Islet of Langerhans (tissue), 1 donor: ENCODE results near the gene SNIP1.
"Not testable (repeated sequence)": the region's sequence is repeated elsewhere in the genome, so short reads cannot be mapped to it uniquely, and the experiment has no call there.

Experiments
- FAIRE-seq: peaks from one replicate; lab custom pipeline; 2011; peaks lifted over from hg19 to GRCh38; lab: Jason Lieb, UNC

SNIP1 gene, protein sequence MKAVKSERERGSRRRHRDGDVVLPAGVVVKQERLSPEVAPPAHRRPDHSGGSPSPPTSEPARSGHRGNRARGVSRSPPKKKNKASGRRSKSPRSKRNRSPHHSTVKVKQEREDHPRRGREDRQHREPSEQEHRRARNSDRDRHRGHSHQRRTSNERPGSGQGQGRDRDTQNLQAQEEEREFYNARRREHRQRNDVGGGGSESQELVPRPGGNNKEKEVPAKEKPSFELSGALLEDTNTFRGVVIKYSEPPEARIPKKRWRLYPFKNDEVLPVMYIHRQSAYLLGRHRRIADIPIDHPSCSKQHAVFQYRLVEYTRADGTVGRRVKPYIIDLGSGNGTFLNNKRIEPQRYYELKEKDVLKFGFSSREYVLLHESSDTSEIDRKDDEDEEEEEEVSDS

DNA sequence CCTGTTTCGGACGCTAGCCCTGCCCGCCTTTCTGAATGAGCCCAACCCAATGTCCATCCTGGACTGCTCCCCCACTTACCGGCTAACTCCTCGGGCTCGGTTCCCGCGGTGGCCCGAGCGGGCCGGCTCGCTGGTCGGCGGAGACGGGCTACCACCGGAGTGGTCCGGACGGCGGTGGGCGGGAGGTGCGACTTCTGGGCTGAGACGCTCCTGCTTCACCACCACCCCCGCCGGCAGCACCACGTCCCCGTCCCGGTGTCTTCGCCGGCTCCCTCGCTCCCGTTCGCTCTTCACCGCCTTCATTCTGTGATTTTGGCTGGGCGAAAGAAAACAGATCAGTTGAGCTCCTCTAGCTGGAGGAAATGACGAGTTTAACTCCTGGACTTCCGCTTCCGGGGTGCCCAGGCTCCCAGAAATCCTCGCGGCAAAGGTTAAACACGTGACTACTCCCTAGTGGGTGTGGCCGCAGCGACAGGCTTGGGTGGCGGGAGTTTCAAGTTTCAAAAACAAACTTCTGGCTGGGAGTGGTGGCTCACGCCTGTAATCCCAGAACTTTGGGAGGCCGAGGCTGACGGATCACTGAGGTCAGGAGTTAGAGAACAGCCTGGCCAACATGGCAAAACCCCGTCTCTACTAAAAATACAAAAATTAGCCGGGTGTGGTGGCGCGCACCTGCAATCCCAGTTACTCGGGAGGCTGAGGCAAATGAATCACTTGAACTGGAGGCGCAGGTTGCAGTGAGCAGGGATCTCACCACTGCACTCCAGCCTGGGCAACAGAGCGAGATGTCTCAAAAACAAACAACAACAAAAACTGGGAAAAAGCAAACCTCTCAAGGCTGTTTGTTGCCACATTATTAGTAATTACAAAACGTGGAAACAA is at the start of gene SNIP1:
Gene SNIP1 (minus strand): TSS at position 367 of the 882 bp plus-strand sequence. CDS start 64 bp downstream, at position 303.
- FAIRE-seq = peak; percentile 93

GRCh38 chr1:37602750-37603694 is 48.9 kb upstream of the SNIP1 start:
- no peak for FAIRE-seq

- no peak for FAIRE-seq
Measured at GRCh38 chr1:37601441-37601840, 47.3 kb upstream of the SNIP1 start.

DNA sequence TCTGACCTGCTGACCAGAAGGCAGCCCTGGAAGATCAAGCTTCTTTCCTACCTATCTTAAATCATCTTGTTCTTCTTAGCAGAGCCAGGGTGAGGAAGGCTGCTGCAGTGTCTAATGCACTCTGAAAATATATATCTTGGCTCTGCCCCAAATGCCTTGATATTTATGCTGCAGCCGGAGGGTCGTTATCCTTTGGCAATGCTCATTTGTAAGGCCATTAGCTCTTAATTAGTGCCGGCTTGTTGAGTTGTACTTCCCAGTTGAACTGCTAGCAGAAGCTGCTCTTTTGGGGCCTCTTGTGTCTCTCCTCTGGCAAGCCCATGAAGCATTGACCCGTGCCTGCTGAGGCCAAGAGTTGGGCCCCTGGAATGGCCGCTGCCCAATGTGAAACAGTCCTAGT is 45.8 kb upstream of the SNIP1 start:
- FAIRE-seq = no peak

DNA sequence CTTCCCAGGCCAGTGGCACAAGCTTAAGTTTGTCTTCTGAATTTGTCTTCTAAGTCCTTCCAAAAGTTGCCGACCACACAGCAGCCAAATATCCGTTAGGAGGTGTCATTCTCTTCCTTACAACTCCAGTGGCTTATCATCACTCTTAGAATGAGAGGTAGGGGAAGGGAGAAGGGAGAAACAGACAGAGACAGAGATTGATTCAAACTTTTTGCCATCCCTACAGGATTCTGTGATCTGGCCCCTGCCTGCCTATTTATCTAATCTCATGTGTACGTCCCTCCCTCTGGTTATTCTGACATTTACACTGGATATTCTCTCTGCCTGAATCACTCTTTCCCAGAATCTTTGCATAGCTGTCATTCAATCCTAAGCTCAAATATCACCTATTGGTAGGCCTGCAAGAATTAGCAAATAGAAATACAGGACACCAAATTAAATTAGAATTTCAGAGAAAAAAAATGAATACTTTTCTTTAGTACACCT is 42.1 kb upstream of the SNIP1 start:
- FAIRE-seq = no peak

- FAIRE-seq = no peak
Measured at GRCh38 chr1:37595440-37596181, 41.5 kb upstream of the SNIP1 start, which contains the start of gene GNL2. GNL2 (minus strand) TSS chr1:37595937; CDS start chr1:37595822, 115 bp downstream.

- no peak for FAIRE-seq
Measured at GRCh38 chr1:37593726-37594125, 39.6 kb upstream of the SNIP1 start.

DNA sequence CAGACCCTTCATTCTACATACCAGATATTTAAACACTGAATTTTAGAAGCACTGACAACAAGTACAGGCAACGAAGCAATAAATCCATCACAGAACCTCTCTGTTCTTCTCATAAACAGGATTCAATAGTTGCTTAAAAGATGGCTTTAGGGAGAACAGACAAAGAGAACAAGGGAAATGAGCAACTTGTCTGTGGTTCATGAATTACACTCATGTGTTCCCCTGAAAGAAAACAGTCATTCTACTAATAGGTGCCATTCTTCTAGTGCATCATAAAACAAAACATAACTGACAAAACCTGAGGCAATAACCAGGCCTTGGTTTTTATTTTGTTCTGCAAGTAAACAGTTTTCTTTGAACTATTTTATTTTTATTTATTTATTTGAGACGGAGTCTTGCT is 34.8 kb upstream of the SNIP1 start:
- FAIRE-seq = no peak

- not testable (repeated sequence) for FAIRE-seq
Measured at GRCh38 chr1:37584544-37584943, 30.5 kb upstream of the SNIP1 start.

DNA sequence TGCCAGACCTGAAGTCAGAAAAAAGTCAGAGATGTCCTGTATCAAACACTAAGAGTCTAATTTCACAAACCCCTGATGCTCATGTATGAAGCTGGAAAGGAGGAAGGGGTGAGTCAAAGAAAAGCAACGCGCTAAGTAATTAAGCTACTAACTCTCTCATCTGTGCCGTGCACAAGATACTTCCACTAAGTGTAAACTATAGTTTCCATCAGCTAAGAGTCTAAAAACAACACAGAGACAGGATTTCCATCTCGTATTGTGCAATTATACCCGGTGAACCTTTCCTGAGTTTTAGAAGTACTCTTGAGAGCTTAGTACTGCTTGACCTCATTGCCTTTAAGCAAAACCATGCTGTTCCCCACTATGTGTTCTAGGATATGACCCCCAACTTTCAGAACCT is 21.6 kb upstream of the SNIP1 start:
- no peak for FAIRE-seq

GRCh38 chr1:37574834-37575480 is 20.9 kb upstream of the SNIP1 start:
- no peak for FAIRE-seq

- FAIRE-seq = no peak
Measured at GRCh38 chr1:37570528-37571334, 16.6 kb upstream of the SNIP1 start.

- no peak for FAIRE-seq
Measured at GRCh38 chr1:37567023-37567422, 12.9 kb upstream of the SNIP1 start.

DNA sequence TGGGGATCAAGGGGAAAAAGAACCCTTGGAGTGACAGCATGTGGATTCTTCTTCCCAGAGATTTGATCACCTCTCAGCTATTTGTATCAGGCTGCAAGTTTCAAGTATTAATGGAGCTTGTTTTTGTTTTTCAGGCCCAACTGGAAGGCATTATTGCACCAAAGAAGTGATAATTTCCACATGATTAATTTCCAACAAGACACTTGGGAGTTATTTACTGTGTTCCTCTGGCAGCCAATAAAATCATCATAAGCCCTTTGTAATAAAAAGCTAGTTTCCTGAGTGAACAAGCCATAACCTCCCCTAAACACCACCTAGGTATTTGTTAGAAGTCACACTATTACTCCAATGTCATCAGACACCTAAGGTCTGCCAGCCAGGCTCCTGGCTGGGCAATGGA is 10.8 kb upstream of the SNIP1 start:
- FAIRE-seq = no peak

GRCh38 chr1:37562984-37563383 is 8.9 kb upstream of the SNIP1 start:
- FAIRE-seq = no peak

DNA sequence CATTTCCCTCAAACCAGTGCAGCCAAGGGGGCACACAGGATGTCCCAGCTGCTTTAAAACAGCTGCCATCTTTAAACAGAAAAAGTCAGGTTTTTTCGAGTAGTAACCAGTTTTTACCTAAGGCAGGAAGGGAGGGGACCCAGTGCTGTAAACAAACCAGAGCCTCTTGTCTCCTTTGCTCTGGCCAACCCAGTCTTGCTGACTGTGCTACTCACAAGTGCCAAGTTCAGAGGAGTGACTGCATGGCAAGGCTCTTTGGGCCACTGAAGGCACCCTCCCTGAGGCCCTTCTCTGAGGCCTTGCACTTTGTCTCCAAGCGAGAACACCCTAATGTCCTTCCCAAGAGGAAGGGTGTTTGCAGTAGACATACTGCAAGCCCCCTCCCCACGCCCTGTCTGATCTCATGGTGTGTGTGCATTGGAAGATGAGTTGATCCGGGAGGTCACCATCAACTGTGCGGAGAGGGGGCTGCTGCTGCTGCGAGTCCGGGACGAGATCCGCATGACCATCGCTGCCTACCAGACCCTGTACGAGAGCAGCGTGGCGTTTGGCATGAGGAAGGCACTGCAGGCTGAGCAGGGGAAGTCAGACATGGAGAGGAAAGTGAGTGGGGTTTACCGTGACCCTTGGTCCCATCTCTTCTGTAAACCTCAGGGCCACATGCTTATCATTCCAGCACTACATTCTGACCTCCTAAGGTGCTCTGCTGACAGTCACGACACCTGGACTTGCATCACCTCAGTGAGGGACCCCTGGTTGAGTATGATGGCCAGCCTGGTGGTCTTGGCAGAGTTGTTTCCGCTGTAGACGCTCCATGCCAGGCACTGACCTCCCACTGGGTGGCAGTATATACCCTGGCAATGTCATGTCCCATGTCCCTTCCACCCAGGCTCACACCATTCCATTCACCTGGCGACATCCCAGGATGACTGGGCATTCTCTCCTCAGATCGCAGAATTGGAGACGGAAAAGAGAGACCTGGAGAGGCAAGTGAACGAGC is 7.3 kb upstream of the SNIP1 start:
- FAIRE-seq = no peak

DNA sequence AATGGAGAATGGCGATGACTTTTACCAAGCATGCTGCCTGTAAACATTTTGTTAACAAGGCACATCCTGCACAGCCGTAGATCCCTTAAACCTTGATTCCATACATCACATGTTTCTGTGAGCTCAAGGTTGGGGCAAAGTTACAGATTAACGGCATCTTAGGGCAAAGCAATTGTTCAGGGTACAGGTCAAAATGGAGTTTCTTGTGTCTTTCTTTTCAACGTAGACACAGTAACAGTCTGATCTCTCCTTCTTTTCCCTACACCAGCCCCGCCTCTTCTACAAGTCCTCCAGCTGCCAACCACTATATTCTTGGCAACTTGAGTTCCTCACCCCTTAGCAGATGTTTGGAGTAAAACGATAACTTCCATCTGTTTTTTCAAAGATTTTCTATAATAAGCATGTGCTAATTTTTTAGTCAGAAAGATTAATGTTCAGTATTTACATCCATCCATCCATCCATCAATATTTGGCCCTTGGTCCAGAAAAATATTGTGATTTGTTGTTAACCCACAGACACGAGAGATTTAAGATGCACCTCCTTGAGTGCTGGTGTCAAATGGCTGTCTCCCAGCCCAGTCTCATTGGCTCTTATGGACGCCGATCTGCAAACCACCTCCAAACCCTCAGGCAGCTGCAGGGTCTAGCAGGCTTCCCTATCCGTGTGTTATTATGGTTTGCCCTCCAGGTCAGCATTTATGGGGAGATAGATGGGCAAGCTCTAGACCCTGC is 6.5 kb upstream of the SNIP1 start:
- FAIRE-seq = no peak

- not testable (repeated sequence) for FAIRE-seq
Measured at GRCh38 chr1:37559957-37560379, 5.9 kb upstream of the SNIP1 start.
